ENCODE data around the gene EGR2.

Gene EGR2

DNA sequence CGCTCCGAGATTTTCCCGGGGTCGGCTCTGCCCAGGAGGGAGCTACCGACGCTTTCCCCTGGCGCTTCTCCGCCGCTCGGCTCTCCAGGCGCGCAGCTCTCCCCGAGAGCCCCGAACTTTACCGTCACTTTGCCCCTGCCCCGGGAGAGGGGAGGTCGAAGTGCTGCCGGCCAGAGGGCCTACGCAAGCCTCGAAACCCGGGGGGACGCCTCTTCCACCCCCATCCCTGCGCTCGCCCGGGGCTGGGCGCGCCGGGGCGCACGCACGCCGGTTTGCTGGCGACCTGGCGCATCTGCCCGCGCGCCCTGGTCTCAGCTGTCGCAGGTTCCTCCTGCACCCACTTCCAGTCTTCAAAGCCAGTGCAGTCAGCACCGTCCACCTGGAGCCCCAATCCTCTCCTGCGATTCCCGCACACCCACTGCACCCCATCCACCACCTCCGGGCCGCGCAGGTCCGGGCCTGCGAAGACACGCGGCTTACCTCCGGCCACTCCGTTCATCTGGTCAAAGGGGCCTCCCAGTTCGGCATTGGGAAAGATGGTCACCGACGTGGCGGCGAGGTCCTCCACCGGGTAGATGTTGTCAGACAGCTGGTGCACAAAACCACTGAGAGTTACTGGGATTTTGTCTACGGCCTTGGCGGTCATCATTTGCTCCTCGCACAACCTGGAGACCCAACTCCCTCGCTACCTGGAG lies 638 bp downstream of the EGR2 start:
- DNase-seq (ENCODE audit: low spot score) = no peak
- TF ChIP-seq, protein P1, sequence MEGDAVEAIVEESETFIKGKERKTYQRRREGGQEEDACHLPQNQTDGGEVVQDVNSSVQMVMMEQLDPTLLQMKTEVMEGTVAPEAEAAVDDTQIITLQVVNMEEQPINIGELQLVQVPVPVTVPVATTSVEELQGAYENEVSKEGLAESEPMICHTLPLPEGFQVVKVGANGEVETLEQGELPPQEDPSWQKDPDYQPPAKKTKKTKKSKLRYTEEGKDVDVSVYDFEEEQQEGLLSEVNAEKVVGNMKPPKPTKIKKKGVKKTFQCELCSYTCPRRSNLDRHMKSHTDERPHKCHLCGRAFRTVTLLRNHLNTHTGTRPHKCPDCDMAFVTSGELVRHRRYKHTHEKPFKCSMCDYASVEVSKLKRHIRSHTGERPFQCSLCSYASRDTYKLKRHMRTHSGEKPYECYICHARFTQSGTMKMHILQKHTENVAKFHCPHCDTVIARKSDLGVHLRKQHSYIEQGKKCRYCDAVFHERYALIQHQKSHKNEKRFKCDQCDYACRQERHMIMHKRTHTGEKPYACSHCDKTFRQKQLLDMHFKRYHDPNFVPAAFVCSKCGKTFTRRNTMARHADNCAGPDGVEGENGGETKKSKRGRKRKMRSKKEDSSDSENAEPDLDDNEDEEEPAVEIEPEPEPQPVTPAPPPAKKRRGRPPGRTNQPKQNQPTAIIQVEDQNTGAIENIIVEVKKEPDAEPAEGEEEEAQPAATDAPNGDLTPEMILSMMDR (IDR thresholded peaks at IDR 0.05; ENCODE audit: borderline replicate concordance, control extremely low read depth, extremely low read depth, insufficient read depth, missing control alignments) = no peak

DNA sequence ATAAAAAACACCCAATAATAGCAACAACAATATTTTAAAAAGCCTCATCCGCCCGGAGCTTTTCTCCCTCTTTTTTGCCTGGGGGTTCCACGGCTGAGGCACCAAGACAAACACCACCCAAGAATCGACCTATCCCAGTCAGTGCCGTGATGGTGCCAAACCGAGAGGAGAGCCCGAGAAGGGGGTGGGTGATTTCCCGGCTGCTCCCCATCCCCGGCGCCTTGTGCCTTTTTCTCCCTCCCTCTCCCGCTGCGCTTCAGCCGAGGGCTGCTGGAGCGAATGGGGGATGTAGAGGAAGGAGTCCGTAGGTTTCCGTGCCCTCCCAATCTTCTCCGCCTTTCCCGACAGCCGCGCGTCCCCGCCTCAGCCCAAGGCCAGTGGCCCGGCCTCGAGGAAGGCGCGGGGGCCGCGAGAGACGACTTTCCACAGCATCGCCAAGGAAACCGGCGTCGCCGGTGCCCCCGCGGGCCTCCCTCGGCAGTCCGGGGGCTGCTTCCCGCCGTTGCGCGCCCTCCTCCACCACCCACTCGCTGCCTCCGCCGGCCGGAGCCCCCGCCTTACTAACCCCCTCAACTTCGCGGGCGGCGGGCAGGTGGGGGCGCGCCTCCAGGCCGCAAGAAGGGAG lies 1.3 kb downstream of the EGR2 start:
- in situ Hi-C loops (cut with MboI; ENCODE audit: low sequenced_read_pairs, unreplicated experiment) = no loop called here
- TF ChIP-seq, protein P1 (IDR thresholded peaks at IDR 0.05; ENCODE audit: borderline replicate concordance, control extremely low read depth, extremely low read depth, insufficient read depth, missing control alignments) = no peak
- no peak for DNase-seq (ENCODE audit: low spot score)

More for the DNA sequence above, 638 bp downstream of the EGR2 start:
- in situ Hi-C loops (cut with MboI; ENCODE audit: low sequenced_read_pairs, unreplicated experiment) = no loop called here

DNA sequence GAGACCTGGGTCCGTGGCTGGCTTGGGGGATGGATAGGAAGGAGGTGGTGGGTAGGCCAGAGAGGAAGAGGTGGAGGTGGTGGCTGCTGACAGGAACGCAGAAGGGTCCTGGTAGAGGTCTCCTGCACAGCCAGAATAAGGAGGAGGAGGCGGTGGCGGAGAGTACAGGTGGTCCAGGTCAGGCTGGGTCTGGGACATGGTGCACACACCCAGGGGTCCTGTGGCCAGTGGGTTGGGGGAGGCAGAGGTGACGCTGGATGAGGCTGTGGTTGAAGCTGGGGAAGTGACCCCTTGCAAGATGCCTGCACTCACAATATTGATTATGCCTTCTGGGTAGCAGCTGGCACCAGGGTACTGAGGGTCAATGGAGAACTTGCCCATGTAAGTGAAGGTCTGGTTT lies 2.2 kb downstream of the EGR2 start:
- TF ChIP-seq, protein P1 (IDR thresholded peaks at IDR 0.05; ENCODE audit: borderline replicate concordance, control extremely low read depth, extremely low read depth, insufficient read depth, missing control alignments) = no peak
- DNase-seq (ENCODE audit: low spot score) = no peak
- in situ Hi-C loops (cut with MboI; ENCODE audit: low sequenced_read_pairs, unreplicated experiment) = no loop called here

DNA sequence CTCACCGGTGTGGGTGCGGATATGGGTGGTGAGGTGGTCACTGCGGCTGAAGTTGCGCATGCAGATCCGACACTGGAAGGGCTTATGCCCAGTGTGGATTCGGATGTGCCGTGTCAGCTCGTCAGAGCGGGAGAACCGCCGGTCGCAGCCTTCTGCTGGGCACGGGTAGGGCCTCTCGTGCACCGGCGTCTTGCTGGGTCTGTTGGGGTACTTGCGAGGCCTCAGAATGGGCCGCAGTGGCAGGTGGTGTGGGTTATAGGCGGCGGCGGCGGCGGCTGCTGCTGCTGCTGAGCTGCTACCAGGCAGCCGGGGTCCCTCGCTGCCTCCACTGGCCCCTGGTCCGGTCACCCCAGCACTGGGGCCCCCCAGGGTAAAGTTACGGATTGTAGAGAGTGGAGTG lies 2.7 kb downstream of the EGR2 start:
- DNase-seq (ENCODE audit: low spot score) = no peak
- in situ Hi-C loops (cut with MboI; ENCODE audit: low sequenced_read_pairs, unreplicated experiment) = no loop called here

DNA sequence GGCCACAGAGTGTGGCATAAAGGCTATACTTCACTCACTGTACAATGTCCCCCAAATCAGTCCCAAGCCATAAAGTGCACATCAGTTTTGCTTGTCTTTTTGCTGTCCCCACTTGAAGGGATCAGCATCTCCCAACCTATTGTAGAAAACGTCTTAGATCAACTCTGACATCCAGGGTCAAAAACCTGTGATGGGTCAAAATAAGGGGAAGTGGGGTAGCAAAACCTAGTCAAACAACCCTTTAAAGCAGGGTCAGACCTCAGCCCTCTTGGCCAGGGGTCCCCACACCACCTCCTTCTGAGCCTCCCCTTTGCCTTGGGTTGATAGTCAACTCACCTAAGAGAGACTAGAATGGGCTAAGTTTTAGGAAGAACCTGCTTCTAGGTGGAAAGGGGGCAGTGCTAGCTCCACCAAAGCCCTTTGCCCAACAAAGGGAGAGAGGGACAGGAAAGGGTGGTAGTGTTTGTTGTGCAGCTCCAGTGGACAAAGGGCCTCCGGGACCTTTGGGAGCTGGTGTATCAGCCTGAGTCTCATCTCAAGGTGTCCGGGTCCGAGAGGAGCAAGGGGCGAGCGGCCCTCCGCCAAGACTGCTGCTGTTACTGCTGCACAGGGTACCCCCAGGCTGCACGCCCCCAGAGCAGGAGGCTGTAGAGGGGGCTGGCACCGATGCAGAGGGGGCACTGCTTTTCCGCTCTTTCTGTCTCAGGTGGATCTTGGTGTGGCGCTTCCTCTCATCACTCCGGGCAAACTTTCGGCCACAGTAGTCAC lies 3.3 kb downstream of the EGR2 start:
- DNase-seq (ENCODE audit: low spot score) = no peak
- TF ChIP-seq, protein P1 (IDR thresholded peaks at IDR 0.05; ENCODE audit: borderline replicate concordance, control extremely low read depth, extremely low read depth, insufficient read depth, missing control alignments) = no peak
- in situ Hi-C loops (cut with MboI; ENCODE audit: low sequenced_read_pairs, unreplicated experiment) = no loop called here

More for the DNA sequence above, 2.7 kb downstream of the EGR2 start:
- TF ChIP-seq, protein P1 (IDR thresholded peaks at IDR 0.05; ENCODE audit: borderline replicate concordance, control extremely low read depth, extremely low read depth, insufficient read depth, missing control alignments) = no peak

DNA sequence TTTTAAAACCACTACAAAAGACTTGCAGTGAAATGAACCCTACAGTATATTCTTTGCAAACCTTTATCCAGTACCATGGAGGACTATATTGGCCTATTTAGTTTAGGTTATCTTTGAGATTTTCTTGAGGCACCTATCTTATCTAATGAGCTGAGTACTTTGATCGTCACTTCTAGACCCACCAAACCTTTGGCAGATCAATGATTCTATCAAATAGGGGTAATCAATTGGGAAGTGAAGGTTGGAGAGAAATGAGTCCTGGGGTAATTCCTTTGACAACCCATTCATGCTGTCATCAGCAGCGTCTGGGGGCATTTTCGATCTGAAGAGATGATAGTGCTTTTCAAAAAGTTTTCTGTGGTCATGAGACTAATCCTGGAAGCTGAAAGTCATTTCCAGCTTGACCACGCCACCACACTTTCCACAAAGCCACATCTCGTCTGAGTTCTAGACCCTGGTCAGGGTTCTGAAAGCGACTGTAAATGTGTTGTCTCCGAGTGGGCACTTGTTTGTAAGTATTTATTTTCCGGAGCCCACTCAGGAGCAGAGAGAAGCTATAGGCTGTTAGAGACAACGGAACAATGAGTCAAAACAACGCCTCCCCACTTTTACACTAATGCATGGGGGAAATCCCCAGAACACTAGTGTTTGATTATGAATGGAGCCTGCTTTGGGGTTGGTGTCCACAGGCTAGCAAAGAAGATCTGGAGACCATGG lies 4.8 kb downstream of the EGR2 start:
- in situ Hi-C loops (cut with MboI; ENCODE audit: low sequenced_read_pairs, unreplicated experiment) = no loop called here
- peak; percentile 80 for DNase-seq (ENCODE audit: low spot score)
- TF ChIP-seq, protein P1 (IDR thresholded peaks at IDR 0.05; ENCODE audit: borderline replicate concordance, control extremely low read depth, extremely low read depth, insufficient read depth, missing control alignments) = no peak

Measured in GM13976 (cell line).